IgD-negative memory B cell (primary cell): ENCODE results near the gene PLA2R1. TPM values are rescaled to one million over a fixed set of nuclear protein-coding genes. Genes with fewer than 3 reads are reported as not detected.

Experiments used
- polyA plus RNA-seq: library from polyadenylated mRNA; unstranded; fragments of 300-500 nt; fragmentation: Illumina TruSeq; gene quantifications from one replicate; pipeline ENCODE4 v1.2.3, GENCODE V29; 2021

Gene PLA2R1
- polyA plus RNA-seq, 1 donor from 2014 or later: not detected

Other genes with a start within 250 kb of the PLA2R1 start
- gene LY75, start 157.9 kb downstream of the PLA2R1 start, polyA plus RNA-seq: 28.1 TPM
- gene ITGB6, start 137.7 kb upstream of the PLA2R1 start, polyA plus RNA-seq: not detected